Superior temporal gyrus (tissue), 1 donor: ENCODE results near the gene DNM3.
"Not testable (repeated sequence)": the region's sequence is repeated elsewhere in the genome, so short reads cannot be mapped to it uniquely, and the experiment has no call there.

Experiments used
- DNase-seq: peaks from one replicate; pipeline ENCODE4 v3.0.0-alpha.2; 2016; ENCODE audit errors: extremely low spot score

The DNM3 gene

GRCh38 chr1:172024516-172024915 lies 183.2 kb downstream of the DNM3 start:
- no peak for DNase-seq

- not testable (repeated sequence) for DNase-seq
These were observed 183.8 kb downstream of the DNM3 start for GRCh38 chr1:172024944-172025738.

- DNase-seq: no peak
These were observed 199.2 kb downstream of the DNM3 start for GRCh38 chr1:172040466-172040865.

GRCh38 chr1:172041102-172041501 lies 199.8 kb downstream of the DNM3 start:
- DNase-seq: no peak

GRCh38 chr1:172041742-172042141 lies 200.4 kb downstream of the DNM3 start:
- no peak for DNase-seq

- no peak for DNase-seq
These were observed 202.6 kb downstream of the DNM3 start for GRCh38 chr1:172043900-172044299.

GRCh38 chr1:172051898-172052297 lies 210.6 kb downstream of the DNM3 start:
- DNase-seq: no peak

- no peak for DNase-seq
These were observed 212.9 kb downstream of the DNM3 start for GRCh38 chr1:172054172-172054571.

GRCh38 chr1:172055816-172056419 lies 214.6 kb downstream of the DNM3 start:
- not testable (repeated sequence) for DNase-seq

- DNase-seq: no peak
These were observed 227.0 kb downstream of the DNM3 start for GRCh38 chr1:172068334-172068733.

- no peak for DNase-seq
These were observed 227.8 kb downstream of the DNM3 start for GRCh38 chr1:172069051-172069450.

- peak; percentile 64 for DNase-seq
These were observed 228.2 kb downstream of the DNM3 start for GRCh38 chr1:172069534-172069933.

GRCh38 chr1:172070055-172070454 lies 228.8 kb downstream of the DNM3 start:
- peak; percentile 46 for DNase-seq

- no peak for DNase-seq
These were observed 230.4 kb downstream of the DNM3 start for GRCh38 chr1:172071746-172072145.

GRCh38 chr1:172079859-172080258 lies 238.6 kb downstream of the DNM3 start:
- DNase-seq: not testable (repeated sequence)

GRCh38 chr1:172083191-172083590 lies 241.9 kb downstream of the DNM3 start:
- DNase-seq: no peak

GRCh38 chr1:172084876-172085275 lies 243.6 kb downstream of the DNM3 start:
- no peak for DNase-seq

- DNase-seq: no peak
These were observed 244.0 kb downstream of the DNM3 start for GRCh38 chr1:172085317-172085716.

GRCh38 chr1:172086137-172086536 lies 244.8 kb downstream of the DNM3 start:
- DNase-seq: no peak

- no peak for DNase-seq
These were observed 247.0 kb downstream of the DNM3 start for GRCh38 chr1:172088256-172088655.

- DNase-seq: no peak
These were observed 248.6 kb downstream of the DNM3 start for GRCh38 chr1:172089768-172090510.

GRCh38 chr1:172090511-172090817 lies 249.2 kb downstream of the DNM3 start:
- no peak for DNase-seq

GRCh38 chr1:172095846-172096245 lies 254.5 kb downstream of the DNM3 start:
- DNase-seq: no peak
